ENCODE data around the gene CCDC152. TPM values are rescaled to one million over a fixed set of nuclear protein-coding genes. Genes with fewer than 3 reads are reported as not detected.

CCDC152 gene
- total RNA-seq, 1 donor, result 5.8 TPM

DNA sequence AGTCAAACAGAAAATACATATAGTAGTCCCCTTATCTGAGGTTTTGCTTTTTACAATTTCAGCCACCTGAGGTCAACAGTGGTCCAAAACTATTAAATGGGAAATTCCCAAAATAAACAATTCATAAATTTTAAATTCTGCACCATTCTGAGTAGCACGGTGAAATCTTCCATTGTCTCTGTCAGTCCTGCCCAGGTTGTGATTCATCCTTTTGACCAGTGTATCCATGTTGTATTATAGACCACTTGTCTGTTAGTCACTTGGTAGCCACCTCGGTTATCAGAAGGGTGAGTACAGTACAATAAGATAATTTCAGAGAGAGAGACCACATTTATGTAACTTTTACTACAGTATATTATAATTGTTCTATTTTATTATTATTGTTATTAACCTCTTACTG is 2.8 kb downstream of the CCDC152 start:
- TF ChIP-seq, protein P1, sequence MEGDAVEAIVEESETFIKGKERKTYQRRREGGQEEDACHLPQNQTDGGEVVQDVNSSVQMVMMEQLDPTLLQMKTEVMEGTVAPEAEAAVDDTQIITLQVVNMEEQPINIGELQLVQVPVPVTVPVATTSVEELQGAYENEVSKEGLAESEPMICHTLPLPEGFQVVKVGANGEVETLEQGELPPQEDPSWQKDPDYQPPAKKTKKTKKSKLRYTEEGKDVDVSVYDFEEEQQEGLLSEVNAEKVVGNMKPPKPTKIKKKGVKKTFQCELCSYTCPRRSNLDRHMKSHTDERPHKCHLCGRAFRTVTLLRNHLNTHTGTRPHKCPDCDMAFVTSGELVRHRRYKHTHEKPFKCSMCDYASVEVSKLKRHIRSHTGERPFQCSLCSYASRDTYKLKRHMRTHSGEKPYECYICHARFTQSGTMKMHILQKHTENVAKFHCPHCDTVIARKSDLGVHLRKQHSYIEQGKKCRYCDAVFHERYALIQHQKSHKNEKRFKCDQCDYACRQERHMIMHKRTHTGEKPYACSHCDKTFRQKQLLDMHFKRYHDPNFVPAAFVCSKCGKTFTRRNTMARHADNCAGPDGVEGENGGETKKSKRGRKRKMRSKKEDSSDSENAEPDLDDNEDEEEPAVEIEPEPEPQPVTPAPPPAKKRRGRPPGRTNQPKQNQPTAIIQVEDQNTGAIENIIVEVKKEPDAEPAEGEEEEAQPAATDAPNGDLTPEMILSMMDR (IDR thresholded peaks at IDR 0.05; ENCODE audit: insufficient read depth, low read length), result no peak
- no peak overlapping the region for H3K4me3 ChIP-seq (ENCODE audit: low read depth, low read length)
- no peak for DNase-seq (ENCODE audit: low read depth)

DNA sequence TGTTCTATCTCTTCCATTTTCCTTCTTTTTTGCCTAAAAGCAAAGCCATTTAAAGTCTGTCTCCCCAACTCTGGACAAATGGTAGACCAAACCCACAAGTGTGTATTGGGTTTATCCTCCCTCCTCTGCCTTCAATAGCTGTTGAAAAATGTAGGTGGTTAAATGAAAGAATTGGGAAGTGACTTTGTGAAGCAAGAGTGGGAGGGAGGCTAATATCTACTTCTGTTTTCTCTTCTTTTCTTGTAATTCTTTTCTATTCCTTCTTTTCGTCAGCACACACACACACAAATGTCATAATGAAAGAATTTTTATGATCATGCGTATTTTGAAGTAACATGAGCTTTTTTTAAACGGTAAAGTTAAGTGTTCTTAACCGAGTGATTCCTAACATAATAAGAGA is 3.8 kb downstream of the CCDC152 start:
- no peak overlapping the region for H3K4me3 ChIP-seq (ENCODE audit: low read depth, low read length)
- TF ChIP-seq, protein P1 (IDR thresholded peaks at IDR 0.05; ENCODE audit: insufficient read depth, low read length), result no peak
- no peak for DNase-seq (ENCODE audit: low read depth)

DNA sequence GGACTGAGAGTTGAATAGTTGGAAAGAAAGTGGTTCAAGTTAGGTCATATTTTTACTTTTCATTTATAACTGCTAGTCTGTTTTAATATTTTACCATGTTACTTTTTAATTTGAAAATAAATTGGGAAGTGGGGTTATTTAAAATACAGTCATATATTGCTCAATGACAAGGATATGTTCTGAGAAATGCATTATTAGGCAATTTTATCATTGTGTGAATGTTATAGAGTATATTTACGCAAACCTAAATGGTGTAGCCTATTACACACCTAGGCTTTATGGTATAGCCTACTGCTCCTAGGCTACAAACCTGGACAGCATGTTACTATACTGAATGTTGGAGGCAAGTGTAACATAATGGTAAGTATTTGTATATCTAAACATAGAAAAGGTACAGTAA is 5.2 kb downstream of the CCDC152 start:
- TF ChIP-seq, protein P1 (IDR thresholded peaks at IDR 0.05; ENCODE audit: insufficient read depth, low read length), result no peak

DNA sequence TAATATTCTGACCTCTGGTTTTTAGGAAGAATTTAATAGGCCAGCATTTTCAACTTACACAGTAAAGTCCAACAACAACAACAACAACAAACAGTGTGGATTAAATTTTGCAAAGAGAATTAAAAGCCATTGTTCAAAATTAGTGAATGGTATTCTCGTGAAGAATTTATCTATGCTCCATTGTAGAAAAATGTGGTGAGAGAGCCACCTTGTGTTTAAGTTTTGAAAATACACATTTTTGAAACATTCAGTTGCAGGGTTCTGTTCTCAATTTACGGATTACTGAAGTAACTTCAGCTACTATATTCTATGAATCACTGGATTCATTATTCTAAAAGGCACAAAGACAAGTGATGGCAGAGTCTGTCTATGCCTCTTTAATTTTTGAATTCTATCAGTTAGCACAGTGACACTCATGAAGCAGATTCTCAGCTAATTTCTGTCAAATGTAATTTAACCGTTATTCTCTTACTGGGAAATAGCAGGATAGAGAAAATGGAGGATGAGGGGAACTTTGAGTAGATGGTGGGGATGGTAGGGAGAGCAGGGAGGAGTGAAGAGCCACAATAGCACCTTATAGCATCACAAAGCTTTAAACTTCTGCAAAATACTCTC is 11.0 kb downstream of the CCDC152 start:
- DNase-seq (ENCODE audit: low read depth), result peak; percentile 61
- H3K4me3 ChIP-seq (ENCODE audit: low read depth, low read length), result no peak overlapping the region
- TF ChIP-seq, protein P1 (IDR thresholded peaks at IDR 0.05; ENCODE audit: insufficient read depth, low read length), result peak; percentile 39

More for the DNA sequence above, 5.2 kb downstream of the CCDC152 start:
- H3K4me3 ChIP-seq (ENCODE audit: low read depth, low read length), result no peak overlapping the region
- no peak for DNase-seq (ENCODE audit: low read depth)

DNA sequence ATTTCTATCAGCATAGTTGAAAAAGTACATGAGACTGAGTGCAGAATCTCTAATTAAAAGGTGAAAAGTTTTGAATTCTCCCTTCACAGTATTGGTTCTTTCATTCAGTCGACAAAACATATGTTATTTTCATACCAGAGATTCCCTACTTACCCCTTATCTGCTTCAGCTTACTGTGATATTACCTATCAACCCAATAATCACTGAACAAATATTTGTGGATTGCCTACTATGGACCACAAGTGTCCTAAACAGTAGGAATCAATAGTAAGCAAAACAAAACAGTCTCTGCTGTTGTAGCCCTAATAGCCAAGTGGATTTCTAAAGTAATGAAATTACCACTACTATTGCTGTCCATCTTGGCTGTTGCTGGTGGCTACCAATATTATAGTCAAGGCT is 11.5 kb downstream of the CCDC152 start:
- TF ChIP-seq, protein P1 (IDR thresholded peaks at IDR 0.05; ENCODE audit: insufficient read depth, low read length), result no peak
- DNase-seq (ENCODE audit: low read depth), result no peak
- no peak overlapping the region for H3K4me3 ChIP-seq (ENCODE audit: low read depth, low read length)

DNA sequence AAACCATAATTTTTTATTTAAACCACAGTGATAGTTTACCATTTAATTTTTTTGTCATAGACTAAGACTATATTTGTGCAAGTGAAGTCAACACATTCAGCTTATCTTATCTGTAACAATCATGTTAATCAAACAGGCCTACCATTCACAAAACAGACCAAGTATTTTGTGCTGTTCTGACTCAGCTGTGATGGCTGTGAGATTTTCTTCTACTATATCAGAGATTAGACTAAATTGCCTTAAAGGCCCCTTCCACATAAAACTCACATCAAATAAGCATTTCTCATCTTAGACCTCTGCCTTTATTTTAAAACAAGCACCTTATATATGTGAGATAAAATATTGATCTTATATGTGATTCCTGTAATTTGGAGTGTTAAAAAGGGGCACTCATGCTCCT is 13.4 kb downstream of the CCDC152 start:
- TF ChIP-seq, protein P1 (IDR thresholded peaks at IDR 0.05; ENCODE audit: insufficient read depth, low read length), result no peak
- no peak overlapping the region for H3K4me3 ChIP-seq (ENCODE audit: low read depth, low read length)
- DNase-seq (ENCODE audit: low read depth), result no peak

All from fibroblast of the aortic adventitia (primary cell).